Esophagus (tissue), 2 donors: ENCODE measurements around the gene PLA2G3. TPM values are rescaled to one million over a fixed set of nuclear protein-coding genes. Genes with fewer than 3 reads are reported as not detected.
"Not testable (repeated sequence)": the region's sequence is repeated elsewhere in the genome, so short reads cannot be mapped to it uniquely, and the experiment has no call there.

ENCODE experiments used
- H3K27ac ChIP-seq, 2 donors: one replicate each; pipeline ENCODE4 v1.5.1; 2013; ENCODE audit warnings: low read depth in 2 of 2, mild to moderate bottlenecking in 2 of 2, inconsistent platforms in 1 of 2, low read length in 1 of 2, moderate library complexity in 1 of 2
- H3K27me3 ChIP-seq, 2 donors: one replicate each; pipeline ENCODE4 v1.6.1; 2013; ENCODE audit warnings: low read length in 2 of 2, control low read depth in 1 of 2, mild to moderate bottlenecking in 1 of 2; ENCODE audit not compliant: insufficient read depth in 2 of 2, control insufficient read depth in 1 of 2
- H3K36me3 ChIP-seq, 2 donors: one replicate each; pipeline ENCODE4 v1.6.1; 2013; ENCODE audit warnings: low read length in 1 of 2; ENCODE audit not compliant: control insufficient read depth in 2 of 2, insufficient read depth in 2 of 2
- H3K4me1 ChIP-seq, 2 donors: one replicate each; pipeline ENCODE4 v1.6.1; 2013; ENCODE audit warnings: low read length in 1 of 2; ENCODE audit not compliant: control insufficient read depth in 2 of 2, insufficient read depth in 2 of 2
- H3K4me3 ChIP-seq, 2 donors: one replicate each; pipeline ENCODE4 v1.5.1; 2013; ENCODE audit warnings: low read length in 2 of 2, mild to moderate bottlenecking in 2 of 2, low read depth in 1 of 2, moderate library complexity in 1 of 2
- H3K9me3 ChIP-seq, 2 donors: one replicate each; pipeline ENCODE4 v1.6.1; 2013; ENCODE audit warnings: mild to moderate bottlenecking in 2 of 2, low read depth in 1 of 2, low read length in 1 of 2, moderate library complexity in 1 of 2; ENCODE audit not compliant: control insufficient read depth in 2 of 2, insufficient read depth in 1 of 2
- WGBS, 2 donors: extraction: QIAGEN DNeasy Blood & Tissue Kit; methylation state at CpG; one replicate each; pipeline ENCODE4 v1.1.7; 2013; 5-methylcytosine and 5-hydroxymethylcytosine counted together
- polyA plus RNA-seq, 2 donors: library from polyadenylated mRNA; stranded (reverse); fragments of 200-250 nt; gene quantifications; one replicate each; pipeline ENCODE4 v1.2.3, GENCODE V29; 2013
- donor health status: healthy with polysubstance abuse.
- donor health status: Bipolar disorder and iron deficiency.

Gene PLA2G3
- polyA plus RNA-seq, 2 donors = 5.3 to 13.1 TPM

DNA sequence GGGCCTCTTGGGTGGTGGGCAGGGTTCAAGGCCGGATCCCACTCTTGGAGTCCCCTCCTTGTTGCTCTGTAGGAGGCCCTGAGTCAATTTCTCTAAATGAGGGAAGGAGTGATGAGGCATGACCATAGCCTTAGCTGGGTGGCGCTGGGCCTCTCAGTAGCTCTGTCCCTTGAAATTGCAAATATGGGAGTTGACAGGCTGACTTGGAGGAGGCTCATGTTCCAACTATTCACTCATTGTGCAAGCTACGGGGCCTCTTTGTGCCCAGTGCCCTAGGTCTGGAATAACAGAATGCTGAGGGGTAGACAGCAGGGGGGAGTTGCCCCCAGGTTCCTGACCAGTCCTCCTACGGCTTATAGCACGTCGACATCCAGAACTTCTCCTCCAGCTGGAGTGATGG is 40.9 kb downstream of the PLA2G3 start:
- peak overlapping the region; percentile 51 to 73 for H3K27ac ChIP-seq
- H3K4me3 ChIP-seq = no peak overlapping the region
- peaks cover 3 to 9% of the 10 kb centered on the region in 2 donors for H3K4me1 ChIP-seq
- 84 to 92% methylated on average over 6 of the region's 6 CpGs for WGBS, 2 donors
- H3K36me3 ChIP-seq = peaks cover 0 to 31% of the 10 kb centered on the region in 2 donors
- H3K9me3 ChIP-seq = no peaks in the 10 kb centered on the region
- no peaks in the 10 kb centered on the region for H3K27me3 ChIP-seq

DNA sequence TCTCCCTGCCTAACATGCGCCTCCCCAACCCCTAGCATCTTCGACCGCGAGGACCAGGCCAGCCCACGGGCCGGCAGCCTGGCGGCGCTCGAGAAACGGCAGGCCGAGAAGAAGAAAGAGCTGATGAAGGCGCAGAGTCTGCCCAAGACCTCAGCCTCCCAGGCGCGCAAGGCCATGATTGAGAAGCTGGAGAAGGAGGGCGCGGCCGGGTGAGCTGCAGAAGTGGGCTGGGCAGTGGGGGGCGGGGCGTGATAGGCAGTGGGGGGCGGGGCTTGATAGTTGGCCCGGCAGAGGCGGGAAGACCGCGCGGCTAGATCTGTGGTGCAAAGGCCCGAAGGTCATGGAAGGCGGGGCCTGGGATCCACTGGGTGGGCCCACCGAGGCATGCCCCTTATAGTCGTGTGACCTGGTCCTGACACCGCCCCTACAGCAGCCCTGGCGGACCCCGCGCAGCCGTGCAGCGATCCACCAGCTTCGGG is 41.6 kb downstream of the PLA2G3 start:
- Histone ChIP-seq H3K4me1 (peaks cover 3 to 7% of the 10 kb centered on the region in 2 donors), H3K27ac (peak overlapping the region; percentile 60 to 73), H3K9me3 (no peaks in the 10 kb centered on the region), H3K27me3 (no peaks in the 10 kb centered on the region), H3K36me3 (peaks cover 0 to 33% of the 10 kb centered on the region in 2 donors), H3K4me3 (no peak overlapping the region)
- 73 to 74% methylated on average over 36 of the region's 36 CpGs for WGBS, 2 donors

DNA sequence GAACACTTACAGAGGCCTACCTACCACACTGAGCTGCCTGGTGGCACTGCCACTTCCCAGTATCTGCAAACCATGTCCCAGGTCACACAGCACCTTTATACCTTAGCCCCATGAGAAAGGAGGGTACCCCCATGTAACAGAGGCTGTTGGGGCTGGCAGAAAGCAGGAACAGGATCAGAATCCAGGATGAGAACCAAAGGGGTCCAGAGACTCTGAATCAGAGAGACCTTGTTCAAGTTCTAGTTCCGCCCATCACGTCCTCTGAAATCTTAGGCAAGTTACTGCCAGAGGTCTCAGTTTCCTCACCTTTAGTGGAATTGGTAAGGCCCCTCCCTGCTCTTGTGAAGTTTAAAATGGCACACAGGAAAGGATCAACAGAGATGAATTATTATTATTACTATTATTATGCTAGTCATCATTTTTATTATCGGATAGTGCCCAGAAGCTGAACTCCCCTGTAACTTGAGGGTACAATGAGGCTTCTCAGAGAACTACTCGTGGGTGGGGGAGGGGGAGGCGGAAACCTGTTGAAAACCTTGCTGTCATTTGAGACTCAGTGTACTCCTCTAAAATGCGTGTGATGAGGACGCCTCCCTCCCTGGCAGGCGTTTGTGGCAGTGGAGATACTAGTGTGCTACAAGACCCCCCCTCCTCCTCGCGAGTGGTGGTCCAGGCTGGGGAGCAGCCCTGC is 42.2 kb downstream of the PLA2G3 start:
- Histone ChIP-seq H3K9me3 (no peaks in the 10 kb centered on the region), H3K4me3 (no peak overlapping the region), H3K27ac (peak overlapping the region; percentile 60 to 68), H3K36me3 (peaks cover 0 to 29% of the 10 kb centered on the region in 2 donors), H3K27me3 (no peaks in the 10 kb centered on the region), H3K4me1 (peaks cover 3 to 7% of the 10 kb centered on the region in 2 donors)
- 77 to 82% methylated on average over 10 of the region's 10 CpGs for WGBS, 2 donors

DNA sequence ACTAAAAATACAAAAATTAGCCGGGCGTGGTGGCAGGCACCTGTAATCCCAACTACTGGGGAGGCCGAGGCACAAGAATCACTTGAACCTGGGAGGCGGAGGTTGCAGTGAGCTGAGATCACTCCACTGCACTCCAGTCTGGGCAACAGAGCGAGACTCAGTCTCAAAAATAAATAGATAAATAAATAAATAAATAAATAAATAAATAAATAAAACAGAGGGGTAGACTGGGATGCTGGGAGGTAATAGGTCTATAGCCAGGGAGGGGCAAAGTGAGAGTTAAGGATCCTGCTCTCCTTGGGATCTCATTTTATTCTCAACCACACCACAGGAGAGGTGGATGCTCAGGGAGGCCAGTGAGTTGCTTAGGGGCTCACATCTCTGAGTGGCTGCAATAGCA is 42.8 kb downstream of the PLA2G3 start:
- H3K27ac ChIP-seq = peak overlapping the region in 1 of 2 donors; percentile 54
- WGBS, 2 donors = 85 to 92% methylated on average over 5 of the region's 5 CpGs

GRCh38 chr22:31096657-31097279 is 43.5 kb downstream of the PLA2G3 start:
- peaks cover 0 to 32% of the 10 kb centered on the region in 2 donors for H3K36me3 ChIP-seq
- H3K9me3 ChIP-seq = no peaks in the 10 kb centered on the region
- no peaks in the 10 kb centered on the region for H3K27me3 ChIP-seq
- WGBS, 2 donors = 86 to 90% methylated on average over 27 of the region's 27 CpGs
- peaks cover 3 to 4% of the 10 kb centered on the region in 2 donors for H3K4me1 ChIP-seq
- H3K27ac ChIP-seq = peak overlapping the region in 1 of 2 donors; percentile 37
- H3K4me3 ChIP-seq = no peak overlapping the region

More for the DNA sequence above, 42.8 kb downstream of the PLA2G3 start:
- H3K4me1 ChIP-seq, H3K27me3 ChIP-seq, H3K9me3 ChIP-seq, H3K4me3 ChIP-seq: not testable (repeated sequence)
- H3K36me3 ChIP-seq = peaks cover 0 to 29% of the 10 kb centered on the region in 2 donors

DNA sequence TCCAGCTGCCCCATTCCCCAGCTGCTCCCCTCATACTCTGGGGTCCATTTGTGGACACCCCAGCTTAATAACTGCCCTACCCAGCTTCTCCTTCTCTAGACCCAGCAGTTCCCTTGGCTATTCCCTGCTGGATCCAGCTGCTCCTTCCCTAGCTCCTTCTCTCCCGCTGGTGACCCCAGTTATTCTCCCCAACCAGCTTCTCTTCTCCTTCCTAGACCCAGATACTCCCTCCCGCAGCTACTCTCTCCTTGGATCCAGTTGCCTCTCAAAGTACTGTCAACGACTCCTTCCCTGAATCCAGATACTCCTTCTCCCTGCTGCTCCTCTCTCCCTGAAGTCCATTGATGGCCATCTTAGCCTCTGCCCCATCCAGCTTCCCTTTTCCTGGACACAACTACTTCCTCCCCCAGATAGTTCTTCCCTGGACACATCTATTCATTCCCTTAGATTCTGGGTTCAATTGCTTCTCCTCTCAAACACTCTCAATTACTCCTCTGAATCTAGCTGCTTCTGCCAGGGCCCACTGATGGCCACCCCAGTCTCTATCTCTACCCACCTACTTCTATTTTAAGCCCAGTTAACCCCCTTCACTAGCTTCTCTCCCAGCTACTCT is 44.6 kb downstream of the PLA2G3 start:
- Histone ChIP-seq H3K27me3 (no peaks in the 10 kb centered on the region), H3K4me1 (peaks cover 3 to 4% of the 10 kb centered on the region in 2 donors), H3K9me3 (no peaks in the 10 kb centered on the region), H3K36me3 (peaks cover 0 to 42% of the 10 kb centered on the region in 2 donors), H3K4me3 (no peak overlapping the region), H3K27ac (peak overlapping the region in 1 of 2 donors; percentile 34)
- WGBS, 2 donors = 85 to 86% methylated on average over 3 of the region's 3 CpGs

GRCh38 chr22:31094741-31095140 is 45.6 kb downstream of the PLA2G3 start:
- Histone ChIP-seq H3K9me3 (no peaks in the 10 kb centered on the region), H3K27me3 (no peaks in the 10 kb centered on the region), H3K27ac (peak overlapping the region in 1 of 2 donors; percentile 27), H3K4me3 (no peak overlapping the region), H3K4me1 (peaks cover 3 to 4% of the 10 kb centered on the region in 2 donors), H3K36me3 (peaks cover 0 to 45% of the 10 kb centered on the region in 2 donors)
- 85 to 88% methylated on average over 7 of the region's 7 CpGs for WGBS, 2 donors

- peak overlapping the region in 1 of 2 donors; percentile 29 for H3K4me3 ChIP-seq
- peak overlapping the region; percentile 62 to 78 for H3K27ac ChIP-seq
- 63 to 65% methylated on average over 5 of the region's 5 CpGs for WGBS, 2 donors
- H3K9me3 ChIP-seq = no peaks in the 10 kb centered on the region
- H3K4me1 ChIP-seq = peaks cover 3 to 4% of the 10 kb centered on the region in 2 donors
- H3K27me3 ChIP-seq = no peaks in the 10 kb centered on the region
- peaks cover 0 to 45% of the 10 kb centered on the region in 2 donors for H3K36me3 ChIP-seq
These were observed 46.2 kb downstream of the PLA2G3 start for GRCh38 chr22:31094021-31094551.

DNA sequence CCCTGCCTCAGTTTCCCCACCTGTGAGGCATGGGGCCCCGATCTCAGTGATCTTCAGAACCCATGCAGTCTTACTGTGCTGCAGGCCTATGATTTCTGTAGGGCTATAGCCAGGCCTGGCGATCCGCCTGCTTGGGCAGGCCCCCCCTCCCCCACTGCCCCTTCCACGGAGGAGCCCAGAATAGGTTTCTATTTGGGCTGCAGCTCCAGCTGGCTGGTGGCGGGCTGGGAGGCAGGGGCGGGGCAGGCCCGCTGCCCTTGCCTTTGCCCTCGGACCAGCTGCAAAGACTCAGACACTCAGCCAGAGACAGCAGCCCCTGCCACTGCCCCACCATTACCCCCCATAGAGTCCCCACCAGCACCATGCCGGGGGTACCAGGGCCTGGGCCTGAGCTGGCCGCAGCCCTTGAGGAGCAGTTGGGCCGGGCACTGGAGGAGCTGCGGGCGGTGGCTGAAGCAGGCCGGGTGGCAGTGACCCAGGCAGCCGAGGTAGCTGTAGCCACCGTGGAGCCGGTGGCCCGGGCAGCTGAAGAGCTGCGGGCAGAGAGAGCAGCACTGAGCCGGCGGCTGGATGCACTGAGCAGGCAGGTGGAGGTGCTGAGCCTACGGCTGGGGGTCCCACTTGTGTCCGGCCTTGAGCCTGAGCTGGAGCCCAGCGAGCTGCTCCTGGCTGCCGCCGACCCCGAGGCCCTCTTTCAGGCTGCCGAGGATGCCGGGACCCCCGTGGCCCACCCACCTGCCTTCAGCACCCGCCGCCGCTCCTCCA is 47.0 kb downstream of the PLA2G3 start:
- H3K36me3 ChIP-seq = peaks cover 0 to 50% of the 10 kb centered on the region in 2 donors
- 83% methylated on average over 31 to 33 of the region's 33 CpGs for WGBS, 2 donors
- H3K27me3 ChIP-seq = no peaks in the 10 kb centered on the region
- H3K27ac ChIP-seq = peak overlapping the region; percentile 62 to 78
- H3K9me3 ChIP-seq = no peaks in the 10 kb centered on the region
- H3K4me1 ChIP-seq = peaks cover 0 to 10% of the 10 kb centered on the region in 2 donors
- peak overlapping the region; percentile 17 to 29 for H3K4me3 ChIP-seq
